ENCODE measurements around the gene QKI.
"Not testable (repeated sequence)": the region's sequence is repeated elsewhere in the genome, so short reads cannot be mapped to it uniquely, and the experiment has no call there.

Gene QKI

DNA sequence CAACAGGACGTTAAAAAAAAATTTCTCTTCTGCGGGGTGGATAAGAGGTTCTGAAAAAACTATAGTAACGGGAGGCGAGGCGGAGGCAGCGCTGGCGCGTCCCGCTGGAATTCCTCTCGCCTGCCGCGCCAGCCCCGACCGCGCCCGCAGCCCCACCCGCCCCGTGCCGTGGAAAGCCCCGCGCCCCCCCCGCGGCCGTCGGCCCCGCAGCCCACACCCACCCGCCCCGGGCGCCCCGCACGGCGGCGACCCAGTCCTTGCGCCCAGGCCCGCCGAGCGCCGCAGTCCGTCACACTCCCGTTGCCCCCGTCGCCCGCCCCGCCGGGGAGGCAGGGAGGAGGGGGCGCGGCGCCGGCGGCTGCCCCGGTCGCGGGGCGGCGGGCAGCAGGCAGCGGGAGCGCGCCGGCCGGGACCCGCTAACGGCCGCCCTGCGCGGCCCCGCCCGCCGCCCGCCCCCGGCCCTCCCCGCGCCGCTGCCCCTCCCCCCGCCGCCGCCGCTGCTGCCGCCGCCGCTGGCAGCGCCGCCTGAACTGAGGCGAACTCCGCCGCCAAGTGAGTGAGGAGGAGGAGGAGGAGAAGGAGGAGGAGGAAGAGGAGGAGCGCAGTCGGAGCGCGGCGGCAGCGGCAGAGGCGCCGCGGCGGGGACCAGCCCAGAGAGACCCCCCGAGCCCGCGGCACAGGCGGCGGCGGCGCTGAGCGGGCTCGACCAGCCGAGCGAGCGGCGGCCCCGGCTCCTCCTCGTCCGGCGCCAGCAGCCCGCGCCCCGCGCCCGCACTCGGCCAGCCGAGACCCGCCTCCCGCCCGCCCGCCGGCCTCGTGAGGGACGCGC, at the start of gene QKI:
Gene QKI (plus strand): TSS at position 602 of the 829 bp plus-strand sequence. CDS start 476 bp downstream, outside the sequence.
- peak; percentile 88 for DNase-seq

DNA sequence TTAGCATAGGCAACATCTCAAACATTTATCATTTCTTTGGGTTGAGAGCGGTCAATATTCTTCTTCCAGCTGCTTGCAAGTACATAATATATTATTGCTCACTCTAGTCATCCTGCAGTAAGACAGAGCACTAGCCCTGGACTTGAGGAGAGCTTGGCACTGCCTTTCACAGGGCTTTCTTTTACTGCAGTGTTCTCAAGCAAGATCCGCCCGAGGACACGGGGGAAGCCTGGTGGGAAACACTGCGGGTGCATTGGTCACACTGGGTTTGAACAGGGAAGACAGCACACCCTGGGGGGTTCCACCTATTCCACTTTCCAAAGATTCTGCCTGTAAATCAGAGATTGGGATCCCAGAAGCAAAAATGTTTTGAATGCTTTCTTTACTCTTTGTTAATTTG, 48.2 kb upstream of the QKI start:
- DNase-seq, result no peak

DNA sequence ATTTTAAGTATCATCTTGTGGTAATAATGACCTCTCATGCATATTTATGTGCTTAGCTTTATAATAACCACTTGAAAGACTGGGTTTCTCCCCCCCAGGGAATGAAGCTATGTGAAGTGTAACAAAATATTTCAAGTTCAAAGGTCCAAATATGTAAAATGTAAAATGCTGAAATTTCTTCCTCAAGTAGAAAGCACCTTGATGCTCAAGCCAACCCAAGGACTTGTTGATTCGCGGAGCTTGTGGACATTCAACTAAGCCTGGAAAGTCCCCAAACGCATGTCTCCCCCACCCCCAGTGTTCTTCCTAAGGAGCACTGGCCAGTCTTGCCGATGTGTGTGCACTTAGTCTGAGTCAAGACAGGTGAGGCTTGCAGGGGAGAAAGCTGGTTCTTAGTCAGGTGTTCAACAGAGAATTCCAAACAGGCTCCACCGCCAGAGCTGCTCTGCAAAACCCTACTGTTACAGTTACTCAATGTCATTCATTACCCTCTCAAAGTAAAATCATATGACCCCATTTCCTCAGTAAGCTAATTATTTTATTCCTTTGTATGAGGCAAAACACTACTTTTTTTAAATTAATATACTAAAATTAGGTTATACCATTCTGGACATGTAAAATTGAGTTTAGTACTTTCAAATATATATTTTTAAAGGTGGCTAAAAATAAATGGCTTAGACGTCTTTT, 46.9 kb upstream of the QKI start:
- no peak for DNase-seq

DNA sequence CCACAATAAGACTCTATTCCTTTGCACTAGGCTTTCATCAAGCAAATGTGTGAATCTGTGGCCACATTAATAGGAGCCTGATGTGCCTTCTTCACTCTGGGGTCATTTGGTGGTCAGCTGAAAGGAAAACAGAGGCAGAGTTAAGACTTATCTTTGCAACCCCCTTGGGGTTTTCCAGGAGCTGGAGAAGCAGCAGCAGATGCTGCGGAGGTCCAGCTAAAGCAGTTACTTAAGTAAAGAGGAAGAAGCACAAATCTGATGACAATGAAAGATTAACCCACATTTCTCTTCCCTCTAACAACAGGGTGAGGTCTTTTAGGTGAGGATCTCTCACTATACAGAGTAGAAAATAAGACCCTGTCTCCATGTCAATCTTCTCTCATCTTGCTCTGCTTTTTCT, 45.4 kb upstream of the QKI start:
- DNase-seq, result no peak

DNA sequence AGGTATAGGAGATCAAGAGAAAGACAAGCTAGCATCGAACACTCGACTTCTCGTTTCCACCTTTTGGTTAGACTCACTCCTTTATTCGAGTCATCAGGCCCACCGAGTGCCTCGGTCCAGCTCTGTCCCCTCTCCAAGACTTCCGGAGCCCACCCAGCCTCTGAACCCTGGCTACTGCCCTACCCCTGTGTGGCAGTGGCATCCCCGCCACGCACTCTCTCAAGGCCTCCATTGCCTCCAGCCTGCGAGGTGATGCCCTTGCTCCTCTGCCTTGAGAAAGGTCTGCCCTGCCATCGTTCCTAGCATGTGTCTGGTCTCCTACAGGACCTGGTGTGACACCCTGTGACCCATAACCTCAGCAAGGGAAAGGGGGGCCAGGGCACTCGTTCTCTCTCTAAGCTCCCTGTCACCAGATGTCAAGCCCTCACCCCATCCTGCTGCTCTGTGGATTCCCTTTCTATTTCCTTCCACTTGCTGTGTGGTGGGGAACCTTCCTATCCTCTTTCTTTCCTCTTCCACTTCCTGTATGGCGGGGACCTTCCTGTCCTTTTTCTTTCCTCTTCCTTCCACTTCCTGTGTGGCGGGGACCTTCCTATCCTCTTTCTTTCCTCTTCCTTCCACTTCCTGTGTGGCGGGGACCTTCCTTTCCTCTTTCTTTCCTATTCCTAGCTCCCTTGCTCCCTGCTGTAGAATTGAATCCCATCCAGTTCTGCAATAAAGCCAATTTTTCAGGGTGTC, 44.7 kb upstream of the QKI start:
- DNase-seq, result no peak

DNA sequence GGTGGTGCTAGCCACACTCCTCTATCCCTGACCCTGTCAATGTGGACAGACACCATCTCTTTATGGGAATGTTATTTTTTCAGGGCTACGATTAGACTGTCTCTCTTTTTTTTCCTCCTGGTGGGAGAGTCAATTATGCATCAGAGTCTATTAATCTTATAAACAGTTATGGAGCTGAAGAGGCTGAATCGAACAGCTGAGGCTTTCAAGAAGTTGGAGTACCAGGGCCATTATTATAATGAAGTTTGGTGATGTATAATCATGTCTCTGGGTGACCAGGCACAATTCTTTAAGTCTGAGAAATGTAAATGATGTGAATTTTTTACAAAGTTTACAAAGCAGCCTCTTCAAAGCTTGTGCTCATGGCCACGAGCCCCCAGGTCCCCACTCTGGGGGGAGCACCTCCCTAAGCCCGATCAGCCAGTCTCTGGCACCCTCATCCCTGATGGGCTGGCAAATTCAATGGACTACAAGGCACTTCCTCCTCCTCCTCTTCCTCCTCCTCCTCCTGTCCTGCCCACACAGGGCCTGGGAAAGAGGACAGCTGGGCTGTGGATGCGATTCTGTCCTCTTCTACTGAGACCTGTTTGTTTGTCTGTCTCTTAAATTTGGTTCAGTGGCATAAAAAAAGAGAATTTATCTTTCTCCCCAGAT, 43.9 kb upstream of the QKI start:
- no peak for DNase-seq

DNA sequence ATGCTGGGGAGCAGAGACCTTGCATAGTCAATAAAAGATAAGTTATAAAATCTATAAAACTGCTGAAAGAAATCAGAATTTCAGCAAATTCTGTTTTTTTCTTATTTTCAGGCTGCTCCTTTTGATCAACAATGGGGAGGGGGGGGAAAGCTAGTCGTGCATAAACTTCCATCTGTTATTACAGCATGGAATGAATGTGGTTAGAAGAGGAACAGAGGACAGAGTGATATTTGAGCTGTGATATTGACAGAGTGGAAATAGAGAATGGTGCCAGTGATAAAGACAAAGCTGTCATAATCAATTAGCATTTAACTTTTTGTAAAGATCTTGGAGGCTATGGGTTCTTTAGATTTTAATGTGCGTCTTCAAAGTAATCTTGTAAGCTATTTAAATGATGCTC, 43.4 kb upstream of the QKI start:
- no peak for DNase-seq

DNA sequence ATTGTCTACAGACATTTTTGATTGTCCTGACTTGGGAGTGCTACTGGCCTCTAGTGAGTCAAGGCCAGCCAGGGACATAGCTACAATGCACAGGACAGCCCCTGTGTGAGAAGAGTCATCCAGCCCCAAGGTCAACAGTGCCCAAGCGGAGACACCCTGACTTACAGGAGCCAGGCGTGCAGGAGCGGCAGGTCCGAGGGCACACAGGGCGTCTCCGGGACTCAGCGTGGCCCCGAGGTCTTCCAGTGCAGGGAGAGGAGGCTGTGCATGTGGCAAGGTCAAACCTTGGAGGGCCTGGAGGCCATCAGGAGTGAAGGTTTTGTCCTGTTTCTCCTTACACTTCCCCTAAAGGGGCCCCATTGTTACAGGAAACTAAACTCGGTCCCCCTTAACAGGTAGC, 41.3 kb upstream of the QKI start:
- DNase-seq, result no peak

DNA sequence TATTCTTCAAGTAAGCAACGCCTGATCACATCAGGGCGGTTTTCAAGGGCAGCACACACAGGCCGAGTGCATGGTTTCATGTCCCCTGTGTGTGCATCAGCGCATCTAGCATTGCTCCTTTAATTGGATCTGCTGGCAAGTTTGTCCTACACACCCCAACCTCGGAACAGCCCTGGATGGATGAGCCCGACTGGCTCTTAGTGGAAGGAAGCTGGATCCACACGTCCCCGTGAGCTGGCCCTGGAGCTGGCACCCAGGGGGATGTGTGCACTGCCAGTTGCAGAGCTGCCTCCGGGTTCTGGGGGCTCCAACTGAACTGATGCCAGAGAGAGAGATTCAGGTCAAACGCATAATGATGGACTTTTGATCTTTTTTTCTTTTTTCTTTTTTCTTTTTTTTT, 39.2 kb upstream of the QKI start:
- no peak for DNase-seq

DNA sequence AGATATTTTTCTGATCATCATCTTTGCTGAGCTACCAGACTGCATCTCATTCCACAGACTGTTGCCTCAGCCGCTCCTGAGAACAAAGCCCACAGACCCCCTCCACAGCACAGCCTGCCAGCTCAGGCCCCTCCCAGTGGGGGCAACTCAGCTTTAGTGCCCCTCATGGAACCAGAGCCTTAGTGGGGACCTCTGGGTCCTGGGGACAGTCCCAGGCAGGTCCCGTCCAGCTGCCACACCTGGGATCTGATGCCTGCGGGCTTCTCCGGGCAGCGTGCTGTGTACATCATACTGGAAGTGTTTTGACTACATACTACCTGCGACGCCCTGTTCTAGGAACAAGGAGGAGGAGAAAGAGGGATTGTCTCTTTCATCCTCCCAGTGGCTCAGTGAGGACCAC, 38.3 kb upstream of the QKI start:
- no peak for DNase-seq

DNA sequence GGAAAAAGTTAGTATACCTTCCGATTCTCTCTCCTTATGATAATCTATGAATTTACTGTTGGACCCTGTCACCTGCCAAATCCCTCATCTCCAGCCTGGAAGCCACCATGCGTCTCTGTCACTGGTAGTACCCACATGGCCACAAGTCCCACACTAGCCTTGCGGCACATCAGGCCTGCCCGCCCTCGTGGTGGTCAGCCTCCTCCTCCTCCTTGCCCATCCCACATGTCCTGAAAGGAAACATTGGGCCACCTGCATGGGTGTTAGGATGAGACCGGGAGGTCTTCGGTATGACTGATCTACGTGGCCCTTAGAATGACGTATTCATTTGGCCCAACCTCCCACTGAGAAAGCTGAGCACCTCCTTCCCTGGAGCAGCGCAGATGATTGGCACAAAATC, 37.0 kb upstream of the QKI start:
- no peak for DNase-seq

DNA sequence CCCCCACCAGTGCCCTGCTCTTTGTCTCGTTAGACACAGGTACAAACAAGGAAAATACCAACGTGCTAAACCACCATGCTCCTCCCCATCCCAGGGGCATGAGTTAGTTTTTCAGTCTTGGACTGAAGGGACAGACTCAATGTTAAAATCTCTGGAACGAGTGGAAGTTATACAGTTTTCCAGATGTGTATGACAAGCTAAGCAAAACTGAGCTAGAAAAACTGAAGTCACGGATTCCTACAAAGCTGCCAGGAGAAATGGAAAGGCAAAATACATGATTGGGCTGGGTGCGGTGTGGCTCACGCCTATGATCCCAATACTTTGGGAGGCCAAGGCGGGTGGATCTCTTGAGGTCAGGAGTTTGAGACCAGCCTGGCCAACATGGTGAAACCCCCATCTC, 34.3 kb upstream of the QKI start:
- DNase-seq, result no peak

DNA sequence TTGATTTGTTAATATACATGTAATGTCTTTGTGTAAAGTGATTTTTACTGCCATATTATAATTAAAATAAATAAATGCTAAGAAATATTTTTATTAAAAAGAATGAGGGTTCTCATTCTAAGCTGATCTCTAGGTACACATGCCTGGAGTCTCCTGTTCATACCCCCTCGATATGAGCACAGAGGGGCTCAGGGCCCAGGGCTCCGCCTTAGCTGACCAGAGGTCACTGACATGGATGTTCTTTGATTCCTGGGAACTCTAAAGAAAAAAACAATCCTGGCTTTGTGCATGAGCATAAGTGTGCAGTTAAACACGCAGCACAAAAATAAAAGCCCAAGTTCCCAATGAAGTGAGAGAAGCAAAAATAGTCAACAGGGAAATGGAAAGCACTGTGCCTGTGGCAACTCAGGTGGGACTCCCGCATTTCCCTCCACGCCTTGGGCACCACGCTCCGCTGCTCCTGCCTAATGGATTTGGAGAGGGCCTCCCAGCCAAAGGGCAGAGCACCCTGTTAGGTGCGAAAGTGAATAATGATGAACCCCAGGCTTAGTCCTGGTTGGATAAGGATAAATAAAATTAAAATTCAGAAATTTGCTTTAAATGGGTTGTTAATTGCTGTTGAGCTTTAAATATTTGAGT, 33.3 kb upstream of the QKI start:
- DNase-seq, result no peak

DNA sequence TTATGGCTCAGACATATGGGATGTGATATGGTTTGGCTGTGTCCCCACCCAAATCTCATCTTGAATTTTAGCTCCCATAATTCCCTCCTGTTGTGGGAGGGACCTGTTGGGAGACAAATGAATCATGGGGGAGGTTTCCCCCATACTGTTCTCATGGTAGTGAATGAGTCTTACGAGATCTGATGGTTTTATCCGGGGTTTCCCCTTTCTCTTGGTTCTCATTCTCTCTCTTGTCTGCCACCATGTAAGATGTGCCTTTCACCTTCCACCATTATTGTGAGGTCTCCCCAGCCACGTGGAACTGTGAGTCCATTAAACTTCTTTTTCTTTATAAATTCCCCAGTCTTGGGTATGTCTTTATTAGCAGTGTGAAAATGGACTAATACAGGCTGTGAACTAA, 31.1 kb upstream of the QKI start:
- DNase-seq, result not testable (repeated sequence)

DNA sequence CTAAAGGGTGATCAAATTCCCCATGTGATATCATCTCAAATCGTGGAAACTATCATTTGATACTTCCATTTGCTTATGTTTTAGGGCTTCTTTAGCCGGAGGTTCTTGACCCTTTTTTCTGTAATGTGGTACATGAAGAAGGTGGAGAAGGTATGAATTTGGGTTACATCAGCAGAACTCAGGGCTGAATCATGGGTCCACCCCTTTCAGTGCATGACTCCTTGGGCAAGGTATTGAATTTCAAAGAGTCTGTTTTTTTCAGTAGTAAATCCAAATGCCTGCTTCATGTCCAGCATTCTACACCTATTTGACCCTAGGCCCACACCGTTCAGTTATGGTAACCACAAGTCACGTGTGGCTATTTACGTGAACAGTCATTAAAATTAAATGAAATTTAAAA, 30.6 kb upstream of the QKI start:
- DNase-seq, result no peak

DNA sequence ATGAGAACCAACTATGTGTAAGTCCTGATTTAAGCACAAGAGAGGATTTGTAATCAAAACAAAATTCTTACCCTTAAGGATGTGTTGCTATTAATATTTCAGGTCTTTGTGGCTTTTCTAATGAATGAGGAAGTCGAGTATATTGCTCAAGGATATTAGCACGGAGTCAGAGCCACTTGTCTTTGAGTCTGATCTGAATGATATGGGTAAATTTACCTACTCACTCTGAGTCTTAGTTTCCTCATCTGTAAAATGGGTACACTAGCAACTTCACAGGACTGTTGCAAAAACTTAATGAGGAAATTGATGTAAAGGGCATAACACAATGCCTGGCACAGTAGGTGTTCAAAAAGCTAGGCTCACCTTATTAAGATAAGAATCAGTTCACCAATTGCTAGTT, 30.0 kb upstream of the QKI start:
- no peak for DNase-seq

DNA sequence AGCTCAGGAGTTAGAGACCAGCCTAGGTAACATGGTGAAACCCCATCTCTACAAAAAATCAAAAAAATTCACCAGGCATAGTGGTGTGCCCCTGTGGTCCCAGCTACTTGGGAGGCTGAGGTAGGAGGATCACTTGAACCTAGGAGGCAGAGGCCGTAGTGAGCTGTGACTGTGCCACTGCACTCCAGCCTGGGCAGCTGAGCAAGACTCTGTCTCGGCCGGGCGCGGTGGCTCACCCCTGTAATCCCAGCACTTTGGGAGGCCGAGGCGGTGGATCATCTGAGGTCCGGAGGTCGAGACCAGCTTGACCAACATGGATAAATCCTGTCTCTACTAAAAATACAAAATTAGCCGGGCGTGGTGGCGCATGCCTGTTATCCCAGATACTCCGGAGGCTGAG, 29.0 kb upstream of the QKI start:
- DNase-seq, result not testable (repeated sequence)

DNA sequence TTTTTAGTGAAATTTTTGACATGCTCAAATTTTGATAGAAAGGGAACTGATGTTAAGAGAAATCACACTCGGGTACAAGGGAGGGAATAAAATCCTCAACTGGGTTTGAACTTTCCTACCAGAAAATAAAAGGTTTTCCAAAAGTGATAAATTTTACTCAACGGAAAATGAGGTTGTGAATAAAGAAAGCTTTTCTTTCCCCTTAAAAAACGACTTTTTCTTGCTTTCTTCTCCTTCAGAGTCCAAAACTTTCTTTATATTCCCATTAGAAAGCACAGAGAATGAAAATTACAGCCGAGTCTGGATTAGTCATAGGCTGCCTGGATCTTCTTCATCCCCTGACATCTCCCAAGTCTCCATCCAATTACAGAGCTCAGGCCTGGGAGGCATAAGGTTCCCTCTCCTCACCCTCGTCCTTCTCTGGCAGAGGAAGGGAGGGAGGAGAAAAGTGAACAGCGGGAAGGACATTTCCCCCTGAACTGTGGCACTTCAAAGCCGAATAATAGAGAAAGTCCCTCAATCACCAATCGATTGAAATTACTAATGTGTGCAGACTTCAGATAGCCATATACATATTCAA, 28.1 kb upstream of the QKI start:
- DNase-seq, result no peak

DNA sequence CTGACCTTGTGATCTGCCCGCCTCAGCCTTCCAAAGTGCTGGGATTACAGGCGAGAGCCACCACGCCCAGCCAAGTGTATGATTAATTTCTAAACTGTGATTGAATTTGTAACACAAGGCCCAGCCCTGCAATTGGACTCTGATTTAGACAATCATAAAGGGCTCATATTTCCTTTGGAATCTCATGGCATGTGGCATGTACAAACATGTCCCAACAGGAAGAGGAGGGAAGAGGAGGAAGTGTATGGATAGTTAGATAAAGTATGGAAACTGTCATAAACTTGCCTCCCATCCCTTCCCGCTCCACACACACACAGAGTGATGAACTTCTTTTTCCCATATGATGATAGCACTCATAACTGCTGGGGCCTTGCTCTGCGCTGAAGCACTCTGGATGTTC, 27.2 kb upstream of the QKI start:
- no peak for DNase-seq

DNA sequence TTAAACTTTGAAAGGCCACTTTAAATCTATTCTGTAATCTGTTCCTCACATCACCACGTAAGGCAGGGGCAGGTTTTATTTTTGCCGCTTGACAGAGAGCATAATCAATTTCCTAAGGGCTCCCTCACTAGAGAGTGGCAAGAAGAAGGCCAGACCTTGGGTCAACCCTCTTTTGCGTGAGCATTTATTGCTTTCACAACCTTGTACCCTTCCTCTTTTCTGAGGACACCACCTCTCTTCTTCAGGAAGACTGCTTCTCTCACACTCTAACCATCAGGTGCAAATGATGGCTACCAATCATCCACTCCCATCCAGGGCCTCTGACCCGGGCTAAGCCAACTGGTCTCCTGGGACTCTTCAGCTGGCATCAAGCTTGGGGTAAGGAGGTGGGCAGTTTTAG, 25.2 kb upstream of the QKI start:
- no peak for DNase-seq

DNA sequence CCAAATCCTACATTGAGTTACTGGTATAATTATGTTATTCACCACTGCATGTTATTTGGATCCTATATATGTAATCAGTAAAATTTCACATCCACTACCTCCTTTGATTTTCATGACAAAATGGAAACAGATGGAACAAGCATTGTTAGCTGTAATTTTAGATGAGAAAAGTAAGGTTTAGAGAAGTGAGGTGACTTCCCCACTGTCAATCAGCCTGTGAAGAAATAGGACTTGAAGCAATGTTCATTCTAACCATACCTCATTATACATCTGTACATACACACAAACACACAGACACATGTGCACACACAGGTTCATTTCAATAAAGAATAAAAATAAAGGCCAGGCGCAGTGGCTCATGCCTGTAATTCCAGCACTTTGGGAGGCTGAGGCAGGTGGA, 23.7 kb upstream of the QKI start:
- DNase-seq, result no peak

DNA sequence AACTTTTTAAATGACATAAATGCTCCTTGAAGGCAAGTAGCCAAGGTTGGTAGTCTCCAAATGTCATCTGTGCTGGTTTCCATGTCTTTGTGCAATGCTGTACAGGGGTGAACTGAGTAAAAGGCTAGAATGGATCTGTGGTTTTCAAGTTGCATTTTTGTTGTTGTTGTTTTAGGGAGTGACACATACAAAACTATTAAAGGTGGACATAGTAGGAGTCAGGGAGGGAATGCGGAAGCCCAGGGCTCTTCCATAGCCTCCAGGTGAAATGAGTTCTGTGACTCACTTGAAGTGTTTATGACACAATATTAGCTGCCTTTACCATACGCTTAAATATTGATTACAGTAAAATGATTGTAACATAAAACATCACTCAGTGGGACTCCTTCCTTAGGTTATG, 22.5 kb upstream of the QKI start:
- DNase-seq, result no peak

DNA sequence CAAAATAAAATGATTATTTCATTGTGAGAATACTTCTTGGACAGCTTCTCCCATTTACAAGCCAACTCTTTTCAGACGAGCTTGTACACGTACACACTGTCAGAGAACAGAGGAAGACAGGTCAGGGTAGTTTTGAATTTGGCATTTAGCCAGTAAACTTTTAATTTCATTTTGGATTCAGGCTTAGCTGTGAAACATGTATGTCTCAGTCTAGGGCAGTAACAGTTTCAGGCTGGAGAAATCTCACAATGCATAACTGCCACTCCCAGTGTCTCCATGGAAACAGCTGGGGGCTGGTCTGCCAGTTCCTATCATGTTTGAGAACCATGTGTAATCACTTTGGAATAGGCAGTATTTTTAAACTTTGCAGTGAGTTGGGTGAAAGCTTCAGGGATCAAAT, 22.0 kb upstream of the QKI start:
- no peak for DNase-seq
